Heart left ventricle (tissue), 13 donors: Measurements from ENCODE around the gene ASB2.

Experiments
- CTCF ChIP-seq, 12 donors: fragments of 200-600 bp; sonication (generic) in 4 of 12; IDR thresholded peaks; one replicate each; pipeline versions ENCODE4 v1.5.0 to v1.8.0; 2018 to 2022; ENCODE audit warnings: antibody characterized with exemption in 12 of 12, mild to moderate bottlenecking in 5 of 12
- POLR2A ChIP-seq, 2 donors: fragments of 450-650 bp; IDR thresholded peaks; one replicate each; pipeline ENCODE4 v1.6.1; 2017; ENCODE audit warnings: antibody characterized with exemption in 2 of 2, mild to moderate bottlenecking in 2 of 2, moderate library complexity in 2 of 2
- donor health status: ischemic (EF 13 %, LVEDD 7.1; RV severe dilation, severe dysfunction).
- donor health status: DM: no; HTN: yes; CAD: no.
- donor health status: DM: no; HTN: no; CAD: no.
- donor health status: ischemic (EF 25% LVEDD 6.9; RV normal size, moderate dysfunction).
- donor health status: ischemic (EF 25% LVEDD 5.7; RV mildly dilated, moderate dysfunction).
- donor health status: ischemic (EF 35%, LVEDD 5.7; RV mildly dilated, moderate dysfunction).
- donor health status: nonischemic (EF 11% LVEDD 7.7; RV severe dilation, severe dysfunction).
- donor health status: DM: yes; HTN: yes; CAD: no.
- donor health status: PGD.
- donor health status: ischemic (EF 29% LVEDD 5.4; RV normal size, mild dysfunction).
- donor health status: nonischemic (EF 23%, LVEDD 6.1; RV moderate dilation, normal function).

- TF ChIP-seq CTCF (IDR thresholded peaks at IDR 0.05) (no peak), POLR2A (IDR thresholded peaks at IDR 0.05) (no peak)
Measured at GRCh38 chr14:93930296-93930988, 45.9 kb downstream of the ASB2 start.
